ENCODE data around the gene FBLL1. TPM values are rescaled to one million over a fixed set of nuclear protein-coding genes. Genes with fewer than 3 reads are reported as not detected.

FBLL1 gene
- 0.25 TPM in 1 of 2 replicates, not detected in the other for total RNA-seq (2011; cell fraction: chromatin; rRNA removed; ENCODE audit: low replicate concordance)
- total RNA-seq (2011; cell fraction: nucleolus; rRNA removed): not detected in 2 replicates
- total RNA-seq (2011; cell fraction: nucleoplasm; rRNA removed): not detected in 2 replicates
- total RNA-seq (2014; rRNA removed): not detected in 2 replicates
- not detected in 2 replicates for total RNA-seq (2014; rRNA removed; fragmentation: Illumina TruSeq; extraction: Trizol)
- not detected in 2 replicates for total RNA-seq (2015; rRNA removed; fragmentation: Illumina TruSeq; extraction: Trizol)
- total RNA-seq (2021): not detected in 2 replicates
- not detected in 2 replicates for polyA plus RNA-seq (2011; rRNA removed)
- not detected in 2 replicates for polyA plus RNA-seq (2011; cell fraction: cytosol; rRNA removed)
- 0.07 and 0.13 TPM in 2 replicates for polyA plus RNA-seq (2011; cell fraction: nucleus; rRNA removed)
- not detected in 2 replicates for polyA plus RNA-seq (2012)
- polyA plus RNA-seq (2014; fragmentation: Illumina TruSeq; extraction: Trizol): not detected in 2 replicates
- not detected for polyA plus RNA-seq (2014; fragmentation: Nextera tagmentation; extraction: Ambion mirVana)
- not detected in 2 replicates for polyA plus RNA-seq (2014; rRNA removed)
- polyA minus RNA-seq (2011; rRNA and poly(A)+ RNA removed): not detected in 2 replicates
- polyA minus RNA-seq (2011; cell fraction: cytosol; rRNA and poly(A)+ RNA removed): 1.2 TPM in 1 of 2 replicates, not detected in the other
- not detected in 2 replicates for polyA minus RNA-seq (2011; cell fraction: nucleus; rRNA and poly(A)+ RNA removed)
- Bru-seq, nascent RNA: not detected
- percentile 17 among the genes with signal in this experiment for BruChase-seq, experiment 1, labeled RNA remaining after a 2-hour chase
- percentile 30 among the genes with signal in this experiment for BruChase-seq, experiment 2, labeled RNA remaining after a 6-hour chase
- long read RNA-seq, experiment 1: 0 reads
- long read RNA-seq, experiment 2: 0 reads
- long read RNA-seq, experiment 3: 0 reads

GRCh38 chr5:168528521-168529373 is at the start of gene FBLL1:
Gene FBLL1 (plus strand): TSS chr5:168529305. CDS start chr5:168529505, 200 bp downstream.
- Histone ChIP-seq H3K9me1 (ENCODE audit: control insufficient read depth, insufficient read depth, low read length) (no peaks in the 10 kb centered on the region), H3K79me2 (ENCODE audit: control insufficient read depth, insufficient read depth, low read length) (no peaks in the 10 kb centered on the region), H2AFZ (ENCODE audit: low read depth, low read length) (no peak within 1 kb of the TSS), H3K27me3 (ENCODE audit: control insufficient read depth in 2 of 2, insufficient read depth in 2 of 2, low read length in 2 of 2) (peaks cover 3 to 24% of the 10 kb centered on the region in 2 experiments; a peak in 4 of 5 replicates), H4K20me1 (replicated peaks; ENCODE audit: control insufficient read depth, insufficient read depth, low read length) (no peaks in the 10 kb centered on the region), H3K9ac (ENCODE audit: insufficient read depth in 1 of 2, low read depth in 2 of 2, low read length in 2 of 2) (no peak within 1 kb of the TSS), H3K4me3 (no peak within 1 kb of the TSS), H3K4me1 (replicated peaks in 1 of 2; ENCODE audit: control insufficient read depth in 2 of 2, insufficient read depth in 2 of 2, low read length in 2 of 2) (no peaks in the 10 kb centered on the region), H3K27ac (ENCODE audit: extremely low read depth, low read depth, low read length) (no peak within 1 kb of the TSS), H3K9me3 (replicated peaks; ENCODE audit: control insufficient read depth, insufficient read depth, low read depth, low read length) (no peaks in the 10 kb centered on the region), H3K4me2 (ENCODE audit: insufficient read depth, low read length) (no peak within 1 kb of the TSS), H3K36me3 (ENCODE audit: control insufficient read depth, insufficient read depth, low read length) (no peaks in the 10 kb centered on the region)
- DNase-seq (ENCODE audit: extremely low read depth in 1 of 4, low spot score in 3 of 4) (peak; percentile 46 to 53 (median 50)), ATAC-seq (peak; percentile 70), FAIRE-seq (peak; percentile 59)
- BruUV-seq (replicated peaks): no TSS peak
- in situ Hi-C loops (cut with MboI) (no loop called here), intact Hi-C loops (cut with micrococcal nuclease) (no loop called here)
- CTCF ChIA-PET (ENCODE audit: low intra/inter-chr PET ratio): no interaction called here
- POLR2A ChIA-PET: no interaction called here
- WGBS (ENCODE audit: insufficient coverage, low coverage, missing lambda C conversion rate): 29% methylated on average over 19 of the region's 38 CpGs
- peak in 1 of 2 experiments; percentile 71 for TF ChIP-seq AFF1 (IDR thresholded peaks at IDR 0.05; ENCODE audit: low read depth in 1 of 2, partially characterized antibody in 2 of 2)
- peak; percentile 68 for TF ChIP-seq ZNF512 (tag; IDR thresholded peaks at IDR 0.05)
- no peak for TF ChIP-seq ZNF609 (CRISPR knock-in tag; IDR thresholded peaks at IDR 0.05; ENCODE audit: borderline replicate concordance)
- TF ChIP-seq RBBP5 (IDR thresholded peaks at IDR 0.05; ENCODE audit: borderline replicate concordance, insufficient read depth, low read length, poor library complexity, severe bottlenecking): no peak

Data from K562 (cell line).